Activated CD8-positive, alpha-beta memory T cell treated with anti-CD3 and anti-CD28 coated beads, Interleukin-2, amount 50 U/mL, for 48 hours (primary cell): ENCODE data around the gene CFAP54.
"Not testable (repeated sequence)": the region's sequence is repeated elsewhere in the genome, so short reads cannot be mapped to it uniquely, and the experiment has no call there.

Experiments used
- DNase-seq: peaks from one replicate; pipeline ENCODE4 v3.0.0-alpha.2; 2020

The CFAP54 gene

DNA sequence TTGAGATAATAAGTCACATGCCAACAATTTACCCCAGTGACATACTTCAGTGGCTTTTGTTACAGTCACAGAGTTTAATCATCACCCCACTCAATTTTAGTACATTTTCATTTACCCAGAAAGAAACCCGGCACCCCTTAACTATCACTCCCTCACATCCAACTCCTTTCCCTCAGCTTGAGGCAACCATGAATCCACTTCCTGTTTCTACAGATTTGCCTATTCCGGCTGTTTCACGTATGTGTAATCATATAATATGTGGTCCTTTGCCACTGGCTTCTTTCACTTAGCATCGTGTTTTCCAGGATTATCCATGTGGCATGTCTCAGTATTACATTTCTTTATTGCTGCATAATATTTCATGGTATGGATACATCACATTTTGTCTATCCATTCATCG is 147.5 kb downstream of the CFAP54 start:
- DNase-seq = no peak

DNA sequence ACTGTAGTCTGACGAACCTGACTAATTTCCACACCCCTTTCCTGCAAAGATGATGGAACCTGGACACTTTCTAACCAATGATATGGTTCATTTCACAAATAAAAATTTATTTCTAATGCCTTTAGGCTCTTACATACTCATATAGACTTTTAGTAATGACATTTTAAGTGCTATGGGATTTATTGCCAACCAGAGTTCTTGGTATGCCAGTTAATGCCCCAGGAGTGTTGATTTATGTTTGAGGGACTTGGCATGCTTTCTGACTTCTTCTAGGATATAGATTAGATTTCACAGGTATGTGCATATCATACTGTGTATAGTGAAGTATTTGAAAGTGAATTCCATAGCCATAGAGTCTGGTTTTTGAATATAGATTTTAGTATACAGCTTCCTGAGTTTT is 159.5 kb downstream of the CFAP54 start:
- DNase-seq = no peak

DNA sequence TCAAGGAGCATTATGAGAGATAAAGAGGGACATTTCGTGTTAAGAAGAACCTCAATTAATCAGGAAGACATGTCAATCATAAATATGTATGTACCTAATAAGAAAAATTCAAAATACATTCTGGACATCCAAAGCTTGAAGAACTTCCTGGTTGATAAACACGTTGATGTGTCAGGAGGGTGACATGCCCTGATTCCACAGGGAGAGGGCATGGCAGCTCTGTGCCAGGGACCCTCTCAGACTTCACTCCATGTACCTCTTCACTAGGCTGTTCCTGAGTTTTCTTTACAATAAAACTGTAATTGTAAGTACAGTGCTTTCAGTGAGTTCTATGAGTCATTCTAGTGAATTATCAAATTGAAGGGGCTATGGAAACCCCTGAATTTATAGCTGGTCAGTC is 163.5 kb downstream of the CFAP54 start:
- no peak for DNase-seq

DNA sequence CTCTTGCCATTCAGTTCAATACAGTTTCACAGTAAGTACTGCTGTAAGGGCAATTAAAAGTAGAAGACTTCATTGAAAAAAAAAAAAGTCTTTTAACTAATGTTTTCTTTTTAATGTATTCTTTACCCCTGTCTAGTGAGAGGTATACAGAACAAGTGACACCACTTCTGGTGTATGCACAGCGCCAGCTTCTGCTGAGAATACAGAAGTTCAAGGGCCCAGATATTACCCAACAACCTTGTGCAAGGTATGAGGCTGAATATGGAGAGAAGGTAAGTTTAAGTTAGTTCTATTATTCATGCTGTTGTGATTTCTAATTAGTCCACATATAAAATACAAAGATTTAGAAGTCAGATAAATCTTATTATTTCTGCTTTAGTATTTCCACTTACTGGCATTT is 168.7 kb downstream of the CFAP54 start:
- DNase-seq = no peak

DNA sequence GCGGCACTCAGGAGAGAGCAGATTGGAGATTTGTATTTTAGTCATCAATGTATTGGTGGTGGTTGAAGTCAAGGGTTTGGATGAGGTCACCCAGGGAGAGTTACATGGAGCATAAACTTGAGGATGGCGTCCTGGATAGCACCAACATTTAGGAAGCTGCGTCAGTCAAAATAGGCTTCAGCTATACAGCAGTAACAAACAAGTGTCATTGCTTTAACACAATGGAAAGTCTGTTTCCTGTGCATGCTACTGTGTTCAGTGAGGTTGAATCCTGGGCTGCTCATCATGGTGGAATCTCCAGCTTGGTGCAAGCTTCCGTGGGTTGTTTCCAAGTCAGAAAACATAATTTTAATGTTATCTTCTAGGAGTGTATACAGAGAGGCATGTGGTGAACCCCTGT is 180.4 kb downstream of the CFAP54 start:
- no peak for DNase-seq

DNA sequence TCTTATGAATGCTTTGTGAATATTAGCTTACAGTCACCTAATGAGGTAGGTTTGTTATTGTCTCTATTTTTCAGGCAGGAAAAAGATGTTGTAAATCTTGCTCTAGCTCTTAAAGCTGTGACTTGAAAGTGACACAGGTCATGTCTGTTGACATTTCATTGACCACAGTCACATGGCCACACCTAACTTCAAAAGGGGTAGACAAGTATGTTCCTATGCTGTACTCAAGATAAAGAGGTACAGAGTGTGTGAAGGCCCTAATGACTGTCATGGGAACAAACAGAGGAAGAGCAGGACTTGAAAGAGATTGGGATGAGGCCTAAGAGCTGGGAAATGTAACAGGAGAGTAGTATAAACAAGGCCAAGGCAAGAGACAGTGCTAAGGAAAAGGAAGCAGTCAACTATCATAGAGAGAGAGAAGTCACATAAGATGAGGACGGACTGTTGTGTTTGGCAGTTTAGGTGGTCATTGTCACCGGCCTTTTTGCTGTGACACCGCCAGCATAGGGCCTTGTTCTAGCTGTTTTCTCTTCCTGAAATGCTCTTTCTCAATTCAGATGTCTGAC is 181.0 kb downstream of the CFAP54 start:
- no peak for DNase-seq

DNA sequence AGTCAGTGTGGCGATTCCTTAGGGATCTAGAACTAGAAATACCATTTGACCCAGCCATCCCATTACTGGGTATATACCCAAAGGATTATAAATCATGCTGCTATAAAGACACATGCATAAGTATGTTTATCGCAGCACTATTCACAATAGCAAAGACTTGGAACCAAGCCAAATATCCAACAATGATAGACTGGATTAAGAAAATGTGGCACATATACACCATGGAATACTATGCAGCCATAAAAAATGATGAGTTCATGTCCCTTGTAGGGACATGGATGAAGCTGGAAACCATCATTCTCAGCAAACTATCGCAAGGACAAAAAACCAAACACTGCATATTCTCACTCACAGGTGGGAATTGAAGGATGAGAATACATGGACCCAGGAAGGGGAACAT is 186.1 kb downstream of the CFAP54 start:
- not testable (repeated sequence) for DNase-seq

GRCh38 chr12:96677363-96677762 is 188.0 kb downstream of the CFAP54 start:
- DNase-seq = no peak

GRCh38 chr12:96687719-96688118 is 198.3 kb downstream of the CFAP54 start:
- no peak for DNase-seq

DNA sequence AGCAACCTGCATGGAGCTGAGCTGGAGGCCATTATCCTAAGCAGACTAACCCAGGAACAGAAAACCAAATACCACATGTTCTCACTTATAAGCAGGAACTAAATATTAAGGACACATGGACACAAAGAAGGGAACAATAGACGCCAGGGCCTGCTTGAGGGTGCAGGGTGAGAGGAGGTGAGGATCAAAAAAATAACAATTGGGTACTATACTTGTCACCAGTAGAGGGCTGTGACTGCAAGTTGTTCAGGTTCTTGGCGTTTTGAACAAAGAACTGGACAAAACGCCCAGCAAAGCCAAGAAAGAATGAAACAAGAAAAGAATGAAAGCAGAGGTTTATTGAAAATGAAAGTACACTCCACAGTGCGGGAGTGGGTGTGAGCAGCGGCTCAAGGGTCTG is 209.1 kb downstream of the CFAP54 start:
- no peak for DNase-seq

DNA sequence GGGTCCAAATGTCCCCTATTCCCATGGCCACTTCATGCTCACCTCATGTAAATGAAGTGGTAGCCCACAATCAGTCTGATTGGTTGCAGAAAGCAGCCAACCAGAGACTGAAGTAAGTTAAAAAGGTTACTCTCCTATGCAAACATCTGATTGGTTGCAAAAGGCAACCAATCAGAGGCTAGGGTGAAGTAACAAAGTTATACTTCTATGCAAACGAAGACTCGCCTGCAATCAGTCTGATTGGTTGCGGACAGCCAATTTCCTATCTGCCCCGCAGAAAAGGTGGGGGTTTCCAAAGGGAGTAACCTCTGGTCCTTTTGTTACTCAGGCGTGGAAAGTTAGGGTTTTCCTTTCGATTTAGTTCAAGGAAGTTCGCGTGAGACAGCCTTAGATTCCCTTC is 209.6 kb downstream of the CFAP54 start:
- no peak for DNase-seq

DNA sequence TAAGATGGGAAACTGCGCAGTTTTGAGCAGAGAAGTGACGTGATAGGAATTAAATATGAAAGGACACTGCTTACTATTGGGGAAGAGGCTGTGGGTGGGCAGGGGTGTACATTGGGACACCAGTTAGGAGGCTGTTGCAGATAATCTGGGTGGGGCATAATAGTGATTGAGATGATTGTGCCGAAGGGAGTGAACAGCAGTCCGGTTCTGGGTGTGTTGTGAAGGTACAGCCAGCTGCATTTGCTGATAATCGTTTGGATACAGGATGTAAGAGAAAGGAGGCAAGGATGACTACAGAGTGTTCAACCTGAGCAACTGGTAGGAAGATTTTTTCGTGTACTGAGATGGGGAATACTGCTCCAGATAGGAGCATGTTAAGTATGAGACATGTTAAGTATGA is 212.5 kb downstream of the CFAP54 start:
- DNase-seq = no peak

- no peak for DNase-seq
Observed at GRCh38 chr12:96710127-96710745, 220.9 kb downstream of the CFAP54 start.

- no peak for DNase-seq
Observed at GRCh38 chr12:96711364-96711763, 222.0 kb downstream of the CFAP54 start.

- no peak for DNase-seq
Observed at GRCh38 chr12:96714199-96714598, 224.8 kb downstream of the CFAP54 start.

GRCh38 chr12:96719660-96720362 is 230.4 kb downstream of the CFAP54 start:
- DNase-seq = no peak

GRCh38 chr12:96720363-96720705 is 231.0 kb downstream of the CFAP54 start:
- no peak for DNase-seq

- not testable (repeated sequence) for DNase-seq
Observed at GRCh38 chr12:96729466-96729865, 240.1 kb downstream of the CFAP54 start.

GRCh38 chr12:96729886-96730285 is 240.5 kb downstream of the CFAP54 start:
- DNase-seq = no peak

DNA sequence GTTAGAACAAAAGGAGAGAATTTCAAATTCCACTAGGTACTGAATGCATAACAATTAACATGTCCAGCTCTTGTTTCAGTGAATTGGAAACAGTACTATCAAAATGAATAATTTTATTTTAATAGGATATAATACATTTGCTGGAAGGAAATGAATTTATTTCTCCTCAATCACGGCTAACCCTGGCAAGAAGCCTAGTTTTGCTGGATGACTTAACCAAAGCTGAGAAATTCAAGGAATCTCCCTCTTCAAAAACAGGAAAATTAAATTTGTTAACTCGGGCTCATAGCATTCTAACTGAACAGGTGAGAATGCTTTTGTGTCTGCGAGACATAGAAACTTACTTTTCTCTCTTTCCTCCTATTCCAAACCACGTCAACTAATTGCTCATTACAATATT is 254.2 kb downstream of the CFAP54 start:
- no peak for DNase-seq

DNA sequence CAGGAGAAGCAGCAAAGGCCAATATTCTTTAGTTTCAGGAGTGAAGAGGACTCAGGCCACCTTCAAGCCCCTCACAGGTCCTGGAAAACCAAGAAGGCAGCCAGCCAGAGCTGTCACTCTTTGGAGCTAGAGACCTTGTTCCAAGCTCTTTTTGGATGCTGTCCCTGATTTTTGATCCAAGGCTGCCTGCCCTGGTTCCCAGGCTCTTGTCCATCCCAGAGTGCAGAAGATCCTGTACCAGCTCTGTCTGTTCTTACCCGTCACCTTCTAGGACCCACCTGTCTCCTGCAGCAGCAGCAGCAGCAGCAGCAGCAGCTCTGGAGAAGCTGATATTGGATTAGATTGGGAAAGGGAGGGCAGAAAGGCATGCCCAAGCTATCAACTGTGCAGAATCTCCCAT is 260.6 kb downstream of the CFAP54 start:
- no peak for DNase-seq

GRCh38 chr12:96751626-96752025 is 262.2 kb downstream of the CFAP54 start:
- no peak for DNase-seq

DNA sequence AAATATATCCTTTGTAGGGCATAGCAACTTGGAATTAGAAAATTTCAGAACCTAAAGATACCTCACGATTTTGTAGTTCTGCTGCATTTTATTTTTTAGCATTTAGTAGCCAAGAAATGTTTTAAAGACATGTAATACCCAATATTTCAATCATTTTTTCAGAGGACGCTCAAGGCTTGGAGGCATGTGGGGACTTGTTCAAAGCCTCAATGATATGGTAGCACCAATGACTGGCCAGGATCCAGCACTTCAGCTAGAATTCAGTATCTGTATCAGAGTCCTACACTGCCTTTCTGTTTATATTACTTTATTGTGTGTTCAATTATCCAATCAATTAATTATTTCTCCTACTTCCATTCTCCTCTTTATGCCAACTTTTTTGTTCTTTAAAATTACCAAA is 262.8 kb downstream of the CFAP54 start:
- DNase-seq = no peak

- DNase-seq = no peak
Observed at GRCh38 chr12:96766232-96766631, 276.9 kb downstream of the CFAP54 start.

DNA sequence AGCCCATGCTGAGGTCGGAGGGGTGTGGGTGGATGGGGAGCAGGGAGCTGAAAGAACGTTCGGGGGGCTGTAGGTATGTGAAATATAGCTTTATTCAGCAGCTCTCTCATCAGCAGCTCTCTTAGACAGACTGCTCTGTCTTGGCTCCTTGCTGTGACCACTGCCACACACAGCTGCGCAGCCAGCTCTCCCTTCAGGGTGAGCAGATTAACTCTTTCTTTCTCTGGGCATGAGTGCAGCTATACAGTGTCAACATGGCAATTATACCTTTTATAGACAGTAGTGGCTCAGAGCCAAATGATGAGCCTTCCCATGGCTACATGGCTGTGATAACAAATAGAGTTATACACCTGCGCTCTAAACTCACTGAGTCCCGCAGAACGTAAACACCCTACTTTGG is 280.0 kb downstream of the CFAP54 start:
- DNase-seq = no peak
